Glomerular visceral epithelial cell (primary cell): ENCODE data around the gene CLCC1.

Source experiments
- DNase-seq: peaks from one replicate; pipeline ENCODE4 v3.0.0-alpha.2; 2016; ENCODE audit errors: extremely low spot score

CLCC1 gene

GRCh38 chr1:108916788-108917187 lies 46.5 kb downstream of the CLCC1 start:
- no peak for DNase-seq
